GM23338 (cell line): ENCODE results near the gene DLG2. TPM values are rescaled to one million over a fixed set of nuclear protein-coding genes. Genes with fewer than 3 reads are reported as not detected.

Experiments
- ATAC-seq: fragments of 200-7000 bp; cut with Tn5 transposase; 3 replicates; pipeline ENCODE4 v1.9.1; 2020
- DNase-seq: peaks from one replicate; pipeline ENCODE4 v3.0.0-alpha.2; 2015; ENCODE audit warnings: low spot score
- H2AFZ ChIP-seq: fragments of 200-600 bp; sonication (generic); 2 replicates; pipeline ENCODE4 v1.8.0; 2016; ENCODE audit warnings: antibody characterized with exemption, mild to moderate bottlenecking, moderate library complexity
- H3F3A ChIP-seq: fragments of 200-600 bp; sonication (generic); replicated peaks from 2 replicates; pipeline ENCODE4 v1.8.0; 2017; ENCODE audit warnings: antibody characterized with exemption, mixed run types, low read depth
- H3K27ac ChIP-seq: fragments of 200-600 bp; sonication (generic); 2 replicates; pipeline ENCODE4 v1.6.1; 2016; ENCODE audit warnings: low read depth
- H3K27me3 ChIP-seq: fragments of 200-600 bp; sonication (generic); 2 replicates; pipeline ENCODE4 v1.8.0; 2016; ENCODE audit warnings: mild to moderate bottlenecking, mixed run types, moderate library complexity; ENCODE audit not compliant: insufficient read depth
- H3K36me3 ChIP-seq: fragments of 200-600 bp; sonication (generic); 2 replicates; pipeline ENCODE4 v1.8.0; 2016; ENCODE audit warnings: mild to moderate bottlenecking; ENCODE audit not compliant: insufficient read depth
- H3K4me1 ChIP-seq: fragments of 200-600 bp; sonication (generic); 2 replicates; pipeline ENCODE4 v1.8.0; 2016; ENCODE audit warnings: mild to moderate bottlenecking, moderate library complexity; ENCODE audit not compliant: insufficient read depth
- H3K4me2 ChIP-seq: fragments of 200-600 bp; sonication (generic); 2 replicates; pipeline ENCODE4 v1.7.1; 2017; ENCODE audit warnings: mixed run types
- H3K4me3 ChIP-seq: fragments of 200-600 bp; sonication (generic); 2 replicates; pipeline ENCODE4 v1.6.1; 2016; ENCODE audit warnings: mixed run types
- H3K79me2 ChIP-seq: fragments of 200-600 bp; sonication (generic); replicated peaks from 2 replicates; pipeline ENCODE4 v1.8.0; 2017; ENCODE audit warnings: mild to moderate bottlenecking; ENCODE audit not compliant: insufficient read depth
- H3K9me2 ChIP-seq: fragments of 200-600 bp; sonication (generic); 2 replicates; pipeline ENCODE4 v1.8.0; 2017; ENCODE audit not compliant: insufficient read depth
- H4K20me1 ChIP-seq: fragments of 200-600 bp; sonication (generic); replicated peaks from 2 replicates; pipeline ENCODE4 v1.8.0; 2017; ENCODE audit warnings: mild to moderate bottlenecking; ENCODE audit not compliant: insufficient read depth
- H3K27ac Mint-ChIP-seq: 2 replicates; pipeline ENCODE4 v1.8.0; 2020; ENCODE audit warnings: inconsistent platforms, mild to moderate bottlenecking, moderate library complexity, mixed read lengths
- H3K27me3 Mint-ChIP-seq: 3 replicates; pipeline ENCODE4 v1.8.0; 2022; ENCODE audit warnings: low read depth, mild to moderate bottlenecking, moderate library complexity, mixed read lengths, inconsistent platforms; ENCODE audit not compliant: insufficient read depth, poor library complexity
- H3K36me3 Mint-ChIP-seq: 3 replicates; pipeline ENCODE4 v1.8.0; 2021; ENCODE audit warnings: low read depth, mild to moderate bottlenecking, inconsistent platforms, moderate library complexity, mixed read lengths
- H3K4me1 Mint-ChIP-seq: 3 replicates; pipeline ENCODE4 v1.8.0; 2020; ENCODE audit warnings: mild to moderate bottlenecking, inconsistent platforms, mixed read lengths
- H3K4me3 Mint-ChIP-seq: 3 replicates; pipeline ENCODE4 v1.8.0; 2021; ENCODE audit warnings: moderate library complexity, mild to moderate bottlenecking, inconsistent platforms, mixed read lengths
- H3K9me3 Mint-ChIP-seq: 3 replicates; pipeline ENCODE4 v1.8.0; 2020; ENCODE audit warnings: moderate library complexity, mild to moderate bottlenecking, inconsistent platforms, mixed read lengths
- CREB1 ChIP-seq: fragments of 250-450 bp; sonication (Bioruptor Pico); IDR thresholded peaks from 2 replicates; pipeline ENCODE4 v1.5.0; 2020; ENCODE audit warnings: low read depth, mild to moderate bottlenecking, moderate library complexity
- CTCF ChIP-seq, 2 experiments: fragments of 200-600 bp in 1 of 2; sonication (generic) in 1 of 2; conservative IDR thresholded peaks; 2 replicates each; pipeline versions ENCODE4 v1.5.1 to v1.6.1; 2016 to 2017; ENCODE audit warnings: antibody characterized with exemption in 2 of 2, low read depth in 2 of 2, mild to moderate bottlenecking in 2 of 2, moderate library complexity in 1 of 2
- EZH2 ChIP-seq: fragments of 200-600 bp; sonication (generic); IDR thresholded peaks from one replicate; pipeline ENCODE4 v1.8.0; 2017; ENCODE audit warnings: antibody characterized with exemption, mild to moderate bottlenecking, low read depth; ENCODE audit not compliant: unreplicated experiment
- EZH2phosphoT487 ChIP-seq: fragments of 200-600 bp; sonication (generic); IDR thresholded peaks from one replicate; pipeline ENCODE4 v1.8.1; 2018; ENCODE audit warnings: antibody characterized with exemption; ENCODE audit not compliant: unreplicated experiment
- JUNB ChIP-seq: IDR thresholded peaks from one replicate; pipeline ENCODE4 v1.6.1; 2016; ENCODE audit warnings: antibody characterized with exemption; ENCODE audit not compliant: unreplicated experiment
- NANOG ChIP-seq: IDR thresholded peaks from 2 replicates; pipeline ENCODE4 v1.6.1; 2016; ENCODE audit warnings: antibody characterized with exemption, borderline replicate concordance
- REST ChIP-seq: IDR thresholded peaks from one replicate; pipeline ENCODE4 v1.6.1; 2018; ENCODE audit warnings: antibody characterized with exemption; ENCODE audit not compliant: unreplicated experiment
- STAT1 ChIP-seq: IDR thresholded peaks from one replicate; pipeline ENCODE4 v1.6.1; 2016; ENCODE audit warnings: antibody characterized with exemption; ENCODE audit not compliant: unreplicated experiment
- ZNF114 ChIP-seq: fragments of 250-450 bp; sonication (Bioruptor Pico); IDR thresholded peaks from 2 replicates; pipeline ENCODE4 v1.5.0; 2020; ENCODE audit warnings: mild to moderate bottlenecking, moderate library complexity
- ZNF462 ChIP-seq: fragments of 250-450 bp; sonication (Bioruptor Pico); IDR thresholded peaks from 2 replicates; pipeline ENCODE4 v1.5.0; 2020; ENCODE audit warnings: mild to moderate bottlenecking, moderate library complexity
- polyA plus RNA-seq: library from polyadenylated mRNA; unstranded; fragments of >200 nt; fragmentation: Nextera tagmentation; extraction: Ambion mirVana; gene quantifications from 2 replicates; pipeline ENCODE4 v1.2.1, GENCODE V29; 2016
- total RNA-seq: library from RNA; depleted of rRNA; stranded (reverse); fragments of >200 nt; shearing (Covaris generic); gene quantifications from 2 replicates; pipeline ENCODE4 v1.2.3, GENCODE V29; 2014

The DLG2 gene
- total and polyA plus RNA-seq, 2 experiments from 2014 or later = 19.8 to 21.5 TPM

- TF ChIP-seq ZNF114 = no peak
- no peak for TF ChIP-seq CREB1 (CRISPR knock-in tag)
- TF ChIP-seq EZH2phosphoT487 = no peak
- no peak for TF ChIP-seq REST
Observed at GRCh38 chr11:84763931-84764330, 863.2 kb downstream of the DLG2 start (continued).

GRCh38 chr11:84757711-84758110, 869.4 kb downstream of the DLG2 start:
- Mint-ChIP-seq H3K27ac (no peak overlapping the region), H3K4me3 (no peak overlapping the region), H3K36me3 (no peaks in the 10 kb centered on the region), H3K27me3 (no peaks in the 10 kb centered on the region), H3K9me3 (no peaks in the 10 kb centered on the region), H3K4me1 (no peaks in the 10 kb centered on the region)
- Histone ChIP-seq H3K4me3 (no peak overlapping the region), H3K4me1 (no peaks in the 10 kb centered on the region), H4K20me1 (no peaks in the 10 kb centered on the region), H3K27me3 (no peaks in the 10 kb centered on the region), H3K9me2 (no peaks in the 10 kb centered on the region), H3K36me3 (no peaks in the 10 kb centered on the region), H3K27ac (no peak overlapping the region), H3F3A (no peaks in the 10 kb centered on the region), H3K79me2 (no peaks in the 10 kb centered on the region), H3K4me2 (no peak overlapping the region), H2AFZ (no peak overlapping the region)
- ATAC-seq (no peak), DNase-seq (no peak)
- no peak for TF ChIP-seq NANOG
- TF ChIP-seq ZNF462 (CRISPR knock-in tag) = no peak
- no peak for TF ChIP-seq ZNF114
- TF ChIP-seq CREB1 (CRISPR knock-in tag) = no peak
- no peak for TF ChIP-seq STAT1
- no peak for TF ChIP-seq JUNB
- no peak for TF ChIP-seq EZH2phosphoT487
- TF ChIP-seq REST = no peak
- TF ChIP-seq EZH2 = no peak
- no peak for TF ChIP-seq CTCF (conservative IDR thresholded peaks at IDR 0.05; ENCODE audit: low read depth in 2 of 2)
